HG02840 (cell line): ENCODE results near the gene CTDP1.

Experiments used
- ATAC-seq: cut with Tn5 transposase; IDR thresholded peaks from one replicate; pipeline ENCODE4 v1.9.1; 2021; ENCODE audit warnings: mild to moderate bottlenecking, moderate library complexity, moderate number of reproducible peaks; ENCODE audit not compliant: unreplicated experiment, low FRiP score

CTDP1 gene, protein sequence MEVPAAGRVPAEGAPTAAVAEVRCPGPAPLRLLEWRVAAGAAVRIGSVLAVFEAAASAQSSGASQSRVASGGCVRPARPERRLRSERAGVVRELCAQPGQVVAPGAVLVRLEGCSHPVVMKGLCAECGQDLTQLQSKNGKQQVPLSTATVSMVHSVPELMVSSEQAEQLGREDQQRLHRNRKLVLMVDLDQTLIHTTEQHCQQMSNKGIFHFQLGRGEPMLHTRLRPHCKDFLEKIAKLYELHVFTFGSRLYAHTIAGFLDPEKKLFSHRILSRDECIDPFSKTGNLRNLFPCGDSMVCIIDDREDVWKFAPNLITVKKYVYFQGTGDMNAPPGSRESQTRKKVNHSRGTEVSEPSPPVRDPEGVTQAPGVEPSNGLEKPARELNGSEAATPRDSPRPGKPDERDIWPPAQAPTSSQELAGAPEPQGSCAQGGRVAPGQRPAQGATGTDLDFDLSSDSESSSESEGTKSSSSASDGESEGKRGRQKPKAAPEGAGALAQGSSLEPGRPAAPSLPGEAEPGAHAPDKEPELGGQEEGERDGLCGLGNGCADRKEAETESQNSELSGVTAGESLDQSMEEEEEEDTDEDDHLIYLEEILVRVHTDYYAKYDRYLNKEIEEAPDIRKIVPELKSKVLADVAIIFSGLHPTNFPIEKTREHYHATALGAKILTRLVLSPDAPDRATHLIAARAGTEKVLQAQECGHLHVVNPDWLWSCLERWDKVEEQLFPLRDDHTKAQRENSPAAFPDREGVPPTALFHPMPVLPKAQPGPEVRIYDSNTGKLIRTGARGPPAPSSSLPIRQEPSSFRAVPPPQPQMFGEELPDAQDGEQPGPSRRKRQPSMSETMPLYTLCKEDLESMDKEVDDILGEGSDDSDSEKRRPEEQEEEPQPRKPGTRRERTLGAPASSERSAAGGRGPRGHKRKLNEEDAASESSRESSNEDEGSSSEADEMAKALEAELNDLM

DNA sequence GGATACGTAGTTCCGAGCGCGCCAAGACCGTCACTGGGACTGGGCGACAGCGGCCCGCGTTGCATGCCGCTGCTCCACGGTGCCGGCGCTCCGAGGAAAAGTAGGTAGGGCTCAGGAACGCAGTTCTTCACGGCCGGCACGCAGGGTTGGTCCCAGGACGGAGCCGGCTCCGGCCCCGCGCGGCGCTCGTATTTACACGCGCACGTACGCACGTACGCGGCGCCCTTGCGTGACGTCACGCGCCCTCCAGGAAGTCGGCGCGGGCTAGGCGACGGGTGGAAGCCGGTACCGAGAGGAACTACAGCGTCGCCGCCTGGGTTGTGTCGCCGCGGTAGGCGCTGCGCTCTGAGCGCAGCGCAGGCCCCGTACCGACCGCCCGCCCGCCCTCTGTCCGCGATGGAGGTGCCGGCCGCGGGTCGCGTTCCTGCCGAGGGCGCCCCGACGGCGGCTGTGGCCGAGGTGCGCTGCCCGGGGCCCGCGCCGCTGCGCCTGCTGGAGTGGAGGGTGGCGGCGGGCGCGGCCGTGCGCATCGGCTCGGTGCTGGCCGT, at the start of gene CTDP1:
Gene CTDP1 (plus strand): TSS at position 252 of the 548 bp plus-strand sequence. CDS start 145 bp downstream, at position 397.
- ATAC-seq = peak; percentile 69

DNA sequence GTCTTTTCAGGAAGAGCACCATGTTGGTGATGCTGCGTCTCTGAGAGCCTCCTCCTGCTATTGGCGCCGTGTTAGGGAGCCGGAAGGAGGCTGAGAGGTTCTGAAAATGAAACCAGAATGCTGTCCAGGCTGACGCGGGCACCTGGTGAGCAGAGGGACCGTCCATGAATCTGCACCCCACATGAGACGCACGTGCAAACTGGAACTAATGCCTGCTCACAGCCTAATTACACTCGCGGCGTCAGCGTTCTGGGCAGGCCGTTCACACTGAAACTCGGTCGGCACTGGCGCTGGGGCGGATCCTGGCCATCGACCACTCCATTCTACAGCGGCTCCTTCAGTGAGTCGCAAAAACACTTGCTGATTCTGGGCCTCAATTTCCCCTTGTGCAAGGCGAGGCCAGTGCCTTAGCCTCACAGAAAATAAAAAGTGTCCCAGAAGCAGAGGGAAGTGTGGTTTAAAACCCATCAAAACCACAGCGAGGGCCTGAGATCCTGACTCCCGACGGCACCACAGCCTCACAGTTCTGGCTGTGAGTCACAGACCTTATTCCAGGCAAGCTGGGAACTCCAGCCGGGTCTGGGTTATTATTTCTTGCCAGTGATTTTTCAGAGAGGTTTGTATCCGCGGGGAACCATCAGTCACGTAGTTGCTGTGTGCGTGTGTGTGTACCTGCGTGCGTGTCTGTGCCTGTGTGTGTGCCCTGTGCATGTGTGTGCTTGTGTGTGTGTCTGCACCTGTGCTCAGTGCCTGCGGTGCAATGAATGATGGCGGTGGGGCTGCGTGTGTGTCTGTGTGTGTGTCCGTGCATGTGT, 49.1 kb upstream of the CTDP1 start:
- no peak for ATAC-seq

DNA sequence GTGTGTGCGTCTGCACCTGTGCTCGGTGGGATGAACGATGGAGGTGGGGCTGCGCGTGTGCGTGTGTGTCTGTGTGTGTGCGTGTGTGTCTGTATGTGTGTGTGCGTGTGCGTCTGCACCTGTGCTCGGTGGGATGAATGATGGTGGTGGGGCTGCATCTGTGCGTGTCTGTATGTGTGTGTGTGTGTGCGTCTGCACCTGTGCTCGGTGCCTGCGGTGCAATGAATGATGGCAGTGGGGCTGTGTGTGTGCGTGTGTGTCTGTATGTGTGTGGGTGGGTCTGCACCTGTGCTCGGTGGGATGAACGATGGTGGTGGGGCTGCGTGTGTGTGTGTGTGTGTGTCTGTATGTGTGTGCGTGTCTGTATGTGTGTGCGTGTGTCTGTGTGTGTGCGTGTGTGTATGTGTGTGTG, 48.5 kb upstream of the CTDP1 start:
- ATAC-seq = no peak

DNA sequence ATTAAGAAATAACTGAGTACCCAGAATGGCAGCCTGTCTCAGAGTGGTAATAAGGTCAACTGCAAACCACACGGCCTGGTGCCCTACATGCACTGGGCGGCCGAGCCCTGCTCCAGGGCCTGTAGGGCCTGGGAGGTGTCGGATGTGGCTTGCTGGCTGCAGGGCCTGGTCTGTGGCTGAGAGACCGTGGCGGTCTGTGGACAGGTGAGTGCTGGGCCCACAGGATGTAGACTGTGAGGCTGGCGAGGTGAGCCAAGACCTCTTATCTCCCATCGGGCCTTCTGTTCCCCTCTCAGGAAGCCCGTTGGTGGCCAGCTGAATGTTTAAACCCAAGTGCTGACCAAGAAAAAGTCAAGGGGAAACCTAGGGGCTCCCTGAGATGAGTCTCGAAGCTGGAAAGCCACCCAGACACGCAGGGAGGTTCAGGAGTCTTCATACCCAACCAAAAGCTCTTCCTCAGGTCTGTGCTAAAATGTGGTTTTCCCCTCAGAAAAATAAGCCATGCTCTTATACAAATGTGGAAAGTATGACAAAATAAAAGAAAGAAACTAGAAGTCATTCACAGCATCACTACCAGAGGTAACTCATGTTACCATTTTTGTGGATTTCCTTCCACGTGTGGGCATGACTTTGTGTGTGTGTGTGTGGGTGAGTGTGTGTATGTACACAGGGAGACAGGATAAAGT, 47.7 kb upstream of the CTDP1 start:
- no peak for ATAC-seq

DNA sequence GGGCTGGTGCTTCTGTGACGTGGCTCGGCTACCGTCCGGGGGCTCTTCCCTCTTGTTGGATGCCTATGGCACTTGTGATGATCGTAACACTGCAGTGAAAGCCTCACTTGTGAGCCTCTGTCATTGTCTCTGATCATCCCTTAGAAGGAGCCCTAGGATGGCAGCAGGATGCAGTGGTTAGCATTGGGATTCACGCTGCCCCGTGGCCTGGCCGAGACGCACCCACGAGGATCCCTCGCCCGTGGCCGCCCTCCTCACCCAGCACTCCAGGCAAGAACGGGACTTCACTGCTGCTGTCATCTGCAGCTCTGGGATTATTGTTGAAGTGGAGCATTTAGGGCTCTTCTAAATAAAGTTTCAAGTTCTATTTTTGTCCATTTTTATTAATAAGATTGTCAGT, 46.8 kb upstream of the CTDP1 start:
- no peak for ATAC-seq

DNA sequence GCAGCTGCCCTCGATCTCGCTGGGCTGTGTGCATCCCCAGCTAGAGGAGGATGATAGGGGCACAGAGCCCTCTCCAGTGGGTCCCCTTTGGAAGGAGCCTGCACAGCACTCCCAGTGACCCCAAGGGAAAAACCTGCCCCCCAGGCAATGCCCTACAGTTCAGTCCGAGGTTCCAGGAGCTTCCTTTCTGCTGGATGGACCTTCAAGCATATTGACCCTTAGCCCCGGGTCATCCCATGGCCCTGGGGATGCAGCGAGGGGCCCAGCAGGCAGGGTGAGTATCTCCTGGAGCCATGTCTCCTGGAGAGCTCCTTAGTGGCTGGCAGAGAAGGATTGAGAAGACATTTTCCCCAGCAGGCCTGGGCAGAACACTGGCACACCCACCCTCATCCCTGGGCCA, 45.4 kb upstream of the CTDP1 start:
- ATAC-seq = no peak

DNA sequence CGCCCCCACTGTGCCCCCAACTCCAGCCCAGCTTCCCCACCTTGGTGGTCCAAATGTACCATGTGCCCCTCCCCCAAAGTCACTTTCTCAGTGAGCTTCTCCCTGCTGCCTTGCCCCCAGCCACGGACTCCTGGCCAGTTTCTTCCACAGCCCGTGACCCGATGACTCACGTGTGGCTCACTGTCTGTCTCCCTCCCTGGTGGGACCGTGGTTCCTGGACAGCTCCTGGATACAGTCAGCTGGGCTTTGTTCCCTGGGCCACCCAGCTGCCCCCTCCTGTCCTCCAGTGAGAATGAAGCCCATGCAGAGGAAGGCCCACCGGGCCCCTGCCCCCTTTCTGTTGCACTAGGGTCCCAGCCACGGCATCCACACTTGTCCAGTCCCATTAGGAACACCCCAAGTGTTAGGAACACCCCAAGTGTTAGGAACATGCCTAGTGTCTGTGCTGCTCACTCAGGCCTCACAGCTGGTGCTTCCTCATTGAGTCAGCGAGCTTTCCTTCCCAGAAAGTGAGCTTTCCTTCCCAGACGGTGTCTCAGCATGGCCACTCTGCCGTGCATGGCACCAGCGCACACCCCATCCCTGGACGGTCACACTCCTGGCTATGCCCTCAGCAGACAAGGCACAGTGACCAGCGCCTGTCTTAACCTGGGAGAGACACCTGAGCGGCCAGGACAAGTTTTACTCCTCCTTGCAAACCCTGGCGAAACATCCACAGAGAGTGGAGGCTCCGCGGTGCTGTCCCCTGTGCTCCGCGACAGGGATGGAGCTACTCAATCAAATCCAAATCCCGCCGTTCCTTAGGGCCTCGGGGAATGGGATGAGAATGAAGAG, 44.8 kb upstream of the CTDP1 start:
- no peak for ATAC-seq

DNA sequence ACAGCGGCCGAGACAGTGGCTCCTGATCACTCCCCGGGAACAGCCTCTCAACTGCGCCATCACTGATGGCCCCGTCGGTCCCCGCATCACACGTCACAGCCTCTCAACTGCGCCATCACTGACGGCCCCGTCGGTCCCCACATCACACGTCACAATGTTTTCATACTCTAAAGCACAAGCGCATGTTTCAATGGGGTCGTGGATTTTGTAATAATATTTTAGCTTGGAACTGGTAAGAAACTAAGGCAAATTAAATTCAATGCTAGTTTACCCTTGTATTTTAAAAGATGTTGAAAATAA, 44.2 kb upstream of the CTDP1 start:
- ATAC-seq = no peak

DNA sequence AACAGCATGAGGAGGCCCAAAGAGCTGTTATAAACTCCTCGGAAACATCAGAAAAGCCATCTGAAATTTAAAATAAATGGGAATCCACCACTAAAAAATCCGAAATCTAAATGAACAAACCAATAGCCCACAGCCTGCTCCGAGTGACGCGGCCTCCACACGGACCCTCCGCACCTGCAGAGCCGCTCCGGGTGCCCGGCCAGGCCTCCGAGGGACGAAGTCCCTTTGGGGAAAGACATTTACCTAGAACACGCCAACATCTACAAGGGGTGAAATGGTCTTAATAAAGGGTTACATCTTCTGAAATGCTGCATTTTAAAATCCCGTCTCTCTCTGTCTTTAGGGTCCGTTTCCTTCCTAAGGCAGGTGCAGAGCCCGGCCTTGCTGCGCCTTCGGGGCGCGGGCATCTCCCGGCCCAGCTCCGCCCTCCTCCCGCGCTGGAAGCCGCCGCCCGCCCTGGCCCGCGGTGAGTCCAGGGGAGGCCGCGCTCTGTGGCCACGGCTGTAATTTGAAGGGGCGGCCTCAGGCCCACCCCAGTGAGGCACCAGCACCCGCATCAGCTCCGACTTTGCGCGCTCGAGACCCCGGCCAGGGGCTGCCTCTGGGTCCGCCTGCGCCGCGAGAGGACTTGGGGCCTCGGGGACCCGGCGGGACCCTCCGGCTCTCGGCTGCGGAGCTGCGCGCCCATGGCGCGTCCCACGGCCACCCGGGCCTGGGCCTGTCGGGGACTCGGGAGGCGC, 42.3 kb upstream of the CTDP1 start:
- no peak for ATAC-seq

DNA sequence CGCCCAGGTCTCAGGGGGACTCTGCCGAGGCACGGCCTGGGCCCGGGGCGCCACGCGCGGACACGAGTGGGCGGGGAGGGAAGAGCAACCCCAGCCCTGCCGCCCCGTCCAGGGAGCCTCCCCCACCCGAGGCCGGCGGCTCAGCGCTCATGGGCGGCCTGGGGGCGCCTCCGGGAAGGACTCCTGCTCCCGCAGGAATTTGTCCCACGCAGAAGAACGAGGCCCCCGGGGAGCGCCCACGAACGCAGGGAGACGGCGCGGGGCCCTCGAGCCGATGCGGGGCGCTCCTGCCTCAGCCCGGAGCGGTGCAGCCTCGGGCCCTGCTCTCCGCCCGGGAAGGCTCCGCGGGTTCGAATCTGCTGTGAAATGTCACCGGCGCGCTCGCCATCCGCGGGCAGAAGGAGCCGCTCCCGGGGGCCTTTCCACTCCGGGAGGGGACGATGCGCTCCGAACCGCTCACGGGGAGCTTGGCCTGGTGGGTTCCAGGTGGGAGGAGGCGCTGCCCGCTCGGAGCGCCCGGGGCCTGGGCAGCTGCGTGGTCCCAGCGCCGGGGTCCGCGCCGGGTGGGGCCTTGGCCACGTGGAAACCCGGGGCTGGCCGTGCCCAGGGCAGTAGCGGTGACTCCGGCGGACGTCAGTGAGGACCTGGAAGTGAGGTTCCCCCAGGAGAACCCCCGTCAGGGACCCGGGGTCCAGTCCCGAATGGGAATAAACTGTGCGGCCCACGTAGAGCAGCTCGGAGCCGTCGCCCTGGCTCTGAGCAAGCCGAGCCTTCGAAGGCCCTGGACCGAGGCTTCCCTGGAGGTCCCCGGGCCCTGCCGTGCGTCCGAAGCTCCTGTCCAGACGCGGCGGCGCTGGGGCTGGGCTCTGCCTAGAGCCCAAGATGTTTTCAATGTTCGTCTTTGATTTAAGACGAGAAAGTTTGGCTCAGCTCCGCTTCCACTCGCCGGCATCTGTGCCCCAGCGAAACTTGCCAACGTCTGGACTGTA, 41.4 kb upstream of the CTDP1 start:
- no peak for ATAC-seq

DNA sequence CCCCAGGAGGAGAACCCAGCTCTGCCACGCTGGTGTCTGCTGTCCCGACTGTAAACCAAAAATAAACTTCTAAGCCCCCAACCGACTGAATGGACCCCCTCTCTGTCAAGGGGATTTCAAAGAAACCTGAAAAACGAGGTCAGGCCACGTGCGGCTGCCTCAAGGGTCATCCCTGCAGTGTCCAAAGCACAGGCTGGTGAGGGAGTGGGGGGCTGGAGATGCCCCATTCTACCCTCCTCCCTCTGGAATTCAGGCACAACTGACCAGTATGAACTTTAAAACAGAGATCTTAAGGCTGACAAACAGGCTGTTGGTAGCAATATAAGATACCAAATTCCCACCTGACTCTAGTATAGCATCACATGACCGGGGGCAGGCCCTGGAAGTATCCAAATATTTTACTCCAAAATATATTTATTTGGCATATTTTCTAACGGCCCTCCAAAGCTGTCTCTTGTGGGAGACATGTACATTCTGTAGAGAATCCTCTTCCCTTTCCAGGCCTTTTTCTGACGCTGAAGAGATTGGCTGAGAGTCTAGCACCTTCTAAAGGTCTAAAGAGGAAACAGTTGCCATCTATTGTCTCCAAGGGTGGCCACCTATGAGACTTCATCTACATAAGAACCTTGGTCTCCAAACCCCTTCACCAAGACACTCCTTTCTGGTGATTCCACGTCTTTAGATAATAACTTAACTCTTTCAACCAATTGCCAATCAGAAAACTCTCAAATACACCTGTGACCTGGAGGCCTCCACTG, 40.4 kb upstream of the CTDP1 start:
- no peak for ATAC-seq

DNA sequence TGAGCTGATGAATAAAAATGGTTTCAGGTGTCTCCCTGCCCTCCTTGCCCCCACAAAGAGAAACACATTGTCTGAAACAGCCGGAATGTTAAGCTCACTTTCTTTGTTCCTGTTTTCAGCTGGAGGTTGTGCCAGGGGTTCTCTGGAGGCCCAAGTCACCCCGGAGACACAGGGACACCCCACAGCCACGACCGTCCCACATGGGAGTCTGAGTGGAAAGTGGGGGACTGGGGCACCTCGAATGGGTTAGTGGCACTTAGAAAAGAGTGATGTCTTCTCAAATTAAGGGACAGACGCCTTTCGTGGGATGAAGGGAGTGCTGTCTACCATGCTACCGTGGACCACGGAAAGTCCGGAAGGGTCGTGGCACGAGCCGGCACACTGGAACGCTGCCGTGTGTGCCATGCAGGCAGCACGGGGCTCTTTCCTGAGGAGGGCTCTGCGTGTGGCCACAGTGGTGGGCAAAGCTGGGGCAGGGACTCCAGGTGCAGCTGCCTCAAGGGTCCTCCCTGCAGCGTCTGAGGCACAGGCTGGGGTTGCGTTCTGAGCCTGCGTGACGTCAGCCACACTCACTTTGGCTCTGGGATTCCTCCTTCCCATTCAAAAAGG, 39.4 kb upstream of the CTDP1 start:
- ATAC-seq = no peak

DNA sequence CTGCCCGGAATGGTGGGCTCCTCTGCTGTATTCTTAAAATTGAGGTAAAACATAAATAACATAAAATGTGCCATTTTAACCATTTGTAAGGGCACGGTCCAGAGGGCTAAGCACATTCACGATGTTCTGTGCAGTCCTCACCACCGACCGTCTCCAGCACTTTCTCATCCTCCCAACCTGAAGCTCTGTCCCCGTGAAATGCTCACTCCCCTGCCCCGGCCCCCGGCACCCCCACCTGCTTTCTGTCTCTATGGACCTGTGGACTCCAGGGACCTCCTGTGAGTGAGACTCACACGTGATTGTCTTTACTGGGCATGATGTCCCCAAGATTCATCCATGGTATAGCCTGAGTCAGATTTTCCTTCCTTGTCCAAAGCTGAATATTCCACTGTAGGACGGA, 38.7 kb upstream of the CTDP1 start:
- ATAC-seq = no peak

DNA sequence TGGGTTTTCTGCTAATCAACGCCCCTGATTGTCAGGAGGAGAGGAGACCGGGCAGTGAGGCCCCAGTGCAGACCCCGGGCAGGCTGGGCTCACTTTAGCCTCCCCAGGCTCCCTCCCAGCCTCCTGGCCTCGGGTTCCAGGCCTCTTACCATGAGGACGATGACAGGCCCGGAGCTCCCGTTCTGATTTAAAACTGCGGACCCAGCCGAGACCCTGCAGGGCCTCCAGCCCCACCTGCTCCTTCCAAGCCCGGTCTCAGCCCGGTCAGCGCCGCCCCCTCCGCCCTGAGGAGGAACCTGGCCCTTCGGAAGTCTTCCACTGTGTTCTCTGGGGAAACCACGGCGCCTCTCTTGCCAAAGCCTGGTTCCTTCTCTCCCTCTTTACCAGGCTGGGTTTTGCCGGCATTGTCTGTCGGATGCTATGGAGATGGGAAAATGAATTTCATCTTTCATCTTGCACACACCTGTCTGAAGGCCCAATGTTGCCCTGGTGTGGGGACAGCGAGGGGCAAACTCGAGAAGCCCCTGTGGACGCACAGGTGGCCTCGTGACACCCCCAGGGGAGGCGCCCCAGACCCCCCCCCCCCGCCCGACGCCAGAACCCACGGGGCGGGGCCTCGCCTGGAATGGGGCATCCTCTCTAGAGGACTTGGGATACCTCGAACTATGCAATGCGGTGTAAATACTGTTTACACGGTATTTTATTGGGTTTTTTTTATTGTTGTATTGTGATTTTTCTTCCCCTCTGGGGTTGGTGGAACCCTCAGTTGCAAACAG, 37.7 kb upstream of the CTDP1 start:
- no peak for ATAC-seq

DNA sequence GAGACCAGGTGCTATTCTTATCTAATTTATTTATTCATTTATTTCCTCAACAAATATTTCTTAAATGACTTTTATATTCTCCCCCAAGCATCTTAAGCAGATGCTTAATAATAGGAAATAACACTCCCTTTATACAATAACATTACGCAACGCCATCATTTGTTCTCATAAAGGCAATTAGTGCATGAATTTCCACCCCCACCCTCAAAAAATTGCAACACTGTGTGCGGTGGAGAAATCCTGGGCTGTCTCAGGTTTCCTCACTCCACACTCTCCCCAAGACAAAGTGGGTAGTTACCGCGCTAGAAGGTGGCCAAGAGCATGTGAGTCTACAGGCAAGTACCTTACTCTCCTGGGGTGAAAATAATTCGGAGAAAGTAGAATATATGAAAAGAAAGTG, 37.0 kb upstream of the CTDP1 start:
- no peak for ATAC-seq
